ENCODE results near the gene ASTN2.

DNA sequence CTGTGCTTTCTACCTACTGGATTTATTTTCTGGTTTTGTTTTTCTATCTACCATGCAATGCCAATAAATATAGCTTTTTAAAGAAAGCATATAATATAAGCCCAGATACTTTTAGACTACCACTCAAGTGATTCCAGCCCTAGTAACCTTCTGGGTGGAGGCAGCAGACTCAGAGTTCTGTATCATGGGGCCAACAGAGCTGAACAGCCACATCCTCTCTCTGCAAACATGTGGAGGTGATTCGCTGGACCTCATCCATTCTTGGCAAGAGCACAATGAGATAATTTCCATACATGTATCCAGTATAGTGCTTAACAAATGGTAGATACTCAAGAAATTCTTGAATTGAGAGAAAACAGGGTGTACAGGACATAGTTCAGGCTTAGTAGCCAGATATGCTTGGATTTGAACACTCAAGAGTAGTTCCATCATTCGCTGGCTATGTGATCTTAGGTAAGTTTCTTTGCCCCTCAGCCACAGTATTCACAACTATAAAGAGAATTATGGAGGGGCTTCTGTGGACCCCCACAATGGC lies 124.5 kb downstream of the ASTN2 start:
- TF ChIP-seq, protein P1, sequence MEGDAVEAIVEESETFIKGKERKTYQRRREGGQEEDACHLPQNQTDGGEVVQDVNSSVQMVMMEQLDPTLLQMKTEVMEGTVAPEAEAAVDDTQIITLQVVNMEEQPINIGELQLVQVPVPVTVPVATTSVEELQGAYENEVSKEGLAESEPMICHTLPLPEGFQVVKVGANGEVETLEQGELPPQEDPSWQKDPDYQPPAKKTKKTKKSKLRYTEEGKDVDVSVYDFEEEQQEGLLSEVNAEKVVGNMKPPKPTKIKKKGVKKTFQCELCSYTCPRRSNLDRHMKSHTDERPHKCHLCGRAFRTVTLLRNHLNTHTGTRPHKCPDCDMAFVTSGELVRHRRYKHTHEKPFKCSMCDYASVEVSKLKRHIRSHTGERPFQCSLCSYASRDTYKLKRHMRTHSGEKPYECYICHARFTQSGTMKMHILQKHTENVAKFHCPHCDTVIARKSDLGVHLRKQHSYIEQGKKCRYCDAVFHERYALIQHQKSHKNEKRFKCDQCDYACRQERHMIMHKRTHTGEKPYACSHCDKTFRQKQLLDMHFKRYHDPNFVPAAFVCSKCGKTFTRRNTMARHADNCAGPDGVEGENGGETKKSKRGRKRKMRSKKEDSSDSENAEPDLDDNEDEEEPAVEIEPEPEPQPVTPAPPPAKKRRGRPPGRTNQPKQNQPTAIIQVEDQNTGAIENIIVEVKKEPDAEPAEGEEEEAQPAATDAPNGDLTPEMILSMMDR (IDR thresholded peaks at IDR 0.05) = no peak
- TF ChIP-seq POLR2A (IDR thresholded peaks at IDR 0.05) (no peak), EP300 (IDR thresholded peaks at IDR 0.05; ENCODE audit: low read depth) (no peak)

All from transverse colon (tissue), 3 donors.